LoVo (cell line): Measurements from ENCODE around the gene XIRP2.
"Not testable (repeated sequence)": the region's sequence is repeated elsewhere in the genome, so short reads cannot be mapped to it uniquely, and the experiment has no call there.

Source experiments
- DNase-seq: peaks from one replicate; pipeline ENCODE4 v3.0.0-alpha.2; 2016; ENCODE audit warnings: low spot score

Gene XIRP2

GRCh38 chr2:167198576-167198975, 310.3 kb downstream of the XIRP2 start:
- DNase-seq = no peak

GRCh38 chr2:167200019-167200418, 311.7 kb downstream of the XIRP2 start:
- DNase-seq = no peak

DNA sequence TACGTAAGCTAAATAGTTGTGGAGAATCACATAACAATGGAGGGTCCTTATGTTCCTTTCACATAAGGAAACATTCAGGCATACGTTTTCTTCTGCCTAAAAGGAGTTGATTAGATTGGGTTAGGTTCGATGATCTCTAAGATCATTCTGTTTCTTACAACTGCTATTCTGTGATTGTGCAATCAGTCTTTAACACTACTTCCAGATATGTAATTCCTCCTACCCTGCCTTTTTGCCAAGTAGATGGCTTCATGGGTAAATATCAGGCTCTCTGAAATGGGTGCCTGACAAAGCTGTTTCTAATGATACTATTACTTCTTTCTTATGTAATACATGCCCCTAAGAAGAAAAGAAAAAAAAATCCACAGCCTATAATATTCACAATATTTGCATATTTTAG, 321.5 kb downstream of the XIRP2 start:
- DNase-seq = no peak

GRCh38 chr2:167212014-167212648, 323.9 kb downstream of the XIRP2 start:
- DNase-seq = peak; percentile 19

DNA sequence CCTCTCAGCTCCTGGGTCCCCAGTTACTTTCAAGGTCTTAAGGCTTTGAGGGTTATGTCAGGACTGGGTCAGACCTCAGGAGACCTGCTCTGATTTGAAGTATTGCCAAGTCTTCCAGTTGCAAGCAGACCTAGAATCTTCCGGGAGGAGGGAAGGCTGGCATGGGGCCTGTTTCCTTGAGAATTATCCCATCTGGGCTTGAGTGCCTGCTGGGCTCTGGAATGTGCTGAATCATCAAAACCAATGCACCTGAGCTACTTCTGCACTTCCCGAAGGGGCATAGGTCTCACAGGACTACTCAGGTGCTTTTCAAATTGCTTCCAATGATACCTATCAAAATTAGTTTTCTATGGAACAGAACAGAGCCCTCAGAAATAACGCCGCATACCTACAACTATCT, 327.3 kb downstream of the XIRP2 start:
- no peak for DNase-seq

GRCh38 chr2:167237478-167237877, 349.2 kb downstream of the XIRP2 start:
- DNase-seq = no peak

DNA sequence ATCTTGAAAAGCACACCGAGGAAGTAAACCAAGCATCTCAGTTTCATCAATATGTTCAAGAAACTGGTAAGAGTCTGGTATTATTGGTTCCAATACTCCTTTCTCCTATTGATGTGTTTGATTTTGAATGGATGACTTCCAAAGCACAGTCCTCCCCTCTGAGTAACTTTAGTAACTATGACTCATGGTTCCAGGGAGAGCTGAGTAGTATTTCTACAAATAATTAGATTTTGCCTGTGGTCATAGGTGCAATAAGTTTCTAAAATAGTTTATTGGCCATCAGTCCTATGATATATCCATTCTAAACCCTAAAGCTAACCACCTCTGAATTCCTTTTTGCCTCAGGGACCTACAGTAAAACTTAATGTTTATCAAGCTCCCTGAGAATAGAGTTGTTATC, 352.4 kb downstream of the XIRP2 start:
- DNase-seq = no peak

DNA sequence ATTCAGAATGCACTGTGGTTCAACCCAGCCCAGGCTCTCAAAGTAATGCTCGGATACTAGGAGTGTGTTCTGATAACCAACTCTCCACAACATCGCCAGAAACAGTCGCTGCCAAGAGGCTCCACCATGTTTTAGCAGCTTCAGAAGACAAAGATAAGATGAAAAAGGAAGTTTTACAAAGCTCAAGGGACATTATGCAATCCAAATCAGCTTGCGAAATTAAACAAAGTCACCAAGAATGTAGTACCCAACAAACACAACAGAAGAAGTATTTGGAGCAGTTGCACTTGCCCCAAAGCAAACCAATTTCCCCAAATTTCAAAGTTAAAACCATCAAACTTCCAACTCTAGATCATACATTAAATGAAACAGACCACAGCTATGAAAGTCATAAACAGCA, 360.9 kb downstream of the XIRP2 start:
- no peak for DNase-seq

DNA sequence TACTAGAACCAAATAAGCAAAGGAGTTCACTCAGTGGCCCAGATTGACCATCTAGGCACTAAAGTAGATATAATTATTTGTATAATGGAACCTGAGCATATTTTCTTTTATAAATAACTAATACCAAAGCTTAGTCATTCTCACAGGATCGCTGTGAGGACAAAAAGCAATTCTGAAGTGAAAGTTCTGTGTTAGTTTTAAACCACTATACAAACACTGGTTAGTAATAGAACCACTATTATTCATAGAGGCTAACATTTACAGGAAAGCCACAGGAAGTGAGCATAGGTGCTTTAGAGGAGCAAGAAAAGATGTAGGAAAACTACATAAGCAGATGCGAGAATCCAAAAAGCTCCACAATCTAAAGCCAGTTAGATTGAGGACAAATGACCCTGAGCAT, 364.7 kb downstream of the XIRP2 start:
- DNase-seq = no peak

- no peak for DNase-seq
Measured at GRCh38 chr2:167254721-167255120, 366.4 kb downstream of the XIRP2 start.

DNA sequence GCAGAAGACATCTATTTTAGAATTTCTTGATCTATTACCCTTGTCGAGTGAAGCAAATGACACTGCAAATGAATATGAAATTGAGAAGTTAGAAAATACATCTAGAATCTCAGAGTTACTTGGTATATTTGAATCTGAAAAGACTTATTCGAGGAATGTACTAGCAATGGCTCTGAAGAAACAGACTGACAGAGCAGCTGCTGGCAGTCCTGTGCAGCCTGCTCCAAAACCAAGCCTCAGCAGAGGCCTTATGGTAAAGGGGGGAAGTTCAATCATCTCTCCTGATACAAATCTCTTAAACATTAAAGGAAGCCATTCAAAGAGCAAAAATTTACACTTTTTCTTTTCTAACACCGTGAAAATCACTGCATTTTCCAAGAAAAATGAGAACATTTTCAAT, 370.4 kb downstream of the XIRP2 start:
- no peak for DNase-seq

DNA sequence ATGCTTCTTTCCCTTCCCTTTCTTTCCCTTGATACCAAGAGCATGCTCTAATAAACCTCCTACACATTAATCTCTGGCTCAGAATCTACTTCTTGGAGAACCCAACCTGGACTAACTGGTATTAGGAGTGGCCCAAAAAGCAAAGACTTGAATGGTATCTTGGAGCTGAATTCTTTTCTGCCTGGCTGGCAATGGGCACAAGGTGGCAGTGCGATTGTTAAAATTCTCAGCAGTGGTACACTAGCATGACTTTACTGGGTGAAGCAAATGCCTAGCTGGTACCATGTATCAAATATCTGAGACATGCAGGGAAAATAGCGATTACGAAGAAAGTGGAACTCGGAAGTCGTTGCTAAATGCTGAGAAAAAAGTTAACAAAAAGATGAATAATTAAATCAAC, 376.1 kb downstream of the XIRP2 start:
- peak; percentile 7 for DNase-seq

GRCh38 chr2:167265004-167265403, 376.7 kb downstream of the XIRP2 start:
- DNase-seq = no peak

GRCh38 chr2:167265722-167266121, 377.4 kb downstream of the XIRP2 start:
- no peak for DNase-seq

DNA sequence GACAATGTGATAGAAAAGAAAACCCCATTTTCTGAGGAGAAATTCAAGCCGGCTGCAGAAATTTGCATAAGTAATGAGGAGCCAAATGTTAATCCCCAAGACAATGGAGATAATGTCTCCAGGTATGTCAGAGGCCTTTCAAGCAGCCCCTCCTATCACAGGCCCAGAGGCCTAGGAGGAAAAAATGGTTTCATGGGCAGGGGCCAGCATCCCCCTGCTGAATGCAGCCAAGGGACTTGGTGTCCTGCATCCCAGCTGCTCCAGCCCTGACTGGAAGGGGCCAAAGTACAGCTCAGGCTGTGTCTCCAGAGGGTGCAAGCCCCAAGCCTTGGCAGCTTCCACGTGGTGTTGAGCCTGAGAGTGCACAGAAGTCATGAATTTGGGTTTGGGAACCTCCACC, 380.0 kb downstream of the XIRP2 start:
- not testable (repeated sequence) for DNase-seq

- DNase-seq = no peak
Measured at GRCh38 chr2:167271932-167272331, 383.7 kb downstream of the XIRP2 start.

- DNase-seq = no peak
Measured at GRCh38 chr2:167275046-167275445, 386.8 kb downstream of the XIRP2 start.

DNA sequence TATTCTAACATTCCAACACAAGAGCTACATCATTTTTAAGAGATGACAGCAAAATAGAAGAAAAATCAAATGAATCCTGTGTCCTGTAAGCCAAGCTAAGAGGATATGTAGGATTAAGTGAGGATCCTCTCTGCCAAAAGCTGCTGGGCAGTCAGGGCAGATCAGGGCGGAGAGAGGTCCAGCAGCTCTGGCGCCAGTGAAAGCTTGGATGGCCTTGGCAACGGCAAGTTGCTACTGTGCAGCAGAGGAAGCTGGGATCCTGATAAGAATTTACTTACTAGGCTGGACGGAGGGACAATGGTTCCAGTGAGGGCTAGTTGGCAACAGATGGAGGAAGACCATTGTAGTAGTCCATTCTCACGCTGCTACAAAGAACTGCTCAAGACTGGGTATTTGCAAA, 391.5 kb downstream of the XIRP2 start:
- DNase-seq = no peak

GRCh38 chr2:167287212-167287611, 398.9 kb downstream of the XIRP2 start:
- no peak for DNase-seq

DNA sequence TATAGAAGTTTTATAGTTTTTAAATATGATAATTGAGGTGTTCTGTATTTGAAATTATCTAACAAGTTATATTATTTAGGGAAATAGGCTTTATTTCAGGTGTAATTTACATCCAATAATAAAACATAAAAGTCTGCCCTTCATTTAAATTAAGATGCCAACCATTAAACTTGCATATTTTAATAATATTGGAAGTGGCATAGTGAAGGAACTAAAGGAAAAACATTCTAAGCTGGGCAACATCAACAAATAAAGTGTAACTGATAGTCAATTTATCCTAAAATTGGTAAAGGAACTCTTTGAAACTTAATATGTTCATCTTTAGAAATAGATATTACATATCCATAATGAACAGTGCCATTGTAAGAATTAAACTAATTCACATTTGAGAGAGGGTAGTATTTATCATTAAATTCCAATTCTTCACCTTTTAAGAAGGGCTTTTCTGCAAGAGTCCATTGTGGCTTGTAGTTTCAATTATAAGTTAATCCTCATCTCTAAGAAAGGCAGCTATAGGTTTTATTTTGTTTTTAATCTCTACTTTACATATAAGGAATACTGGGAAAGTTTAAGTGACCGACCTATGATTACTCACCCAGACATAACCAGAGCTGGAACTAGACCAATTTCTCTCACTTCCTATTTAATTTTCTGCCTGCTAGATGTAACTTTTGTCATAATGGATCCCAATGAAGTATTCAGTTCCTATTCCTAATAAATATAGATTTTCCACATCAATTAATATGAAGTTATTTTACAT, 401.6 kb downstream of the XIRP2 start:
- DNase-seq = no peak

- peak; percentile 88 for DNase-seq
Measured at GRCh38 chr2:167292430-167293171, 404.3 kb downstream of the XIRP2 start, which contains the start of gene B3GALT1. B3GALT1 (plus strand) TSS chr2:167293001.

DNA sequence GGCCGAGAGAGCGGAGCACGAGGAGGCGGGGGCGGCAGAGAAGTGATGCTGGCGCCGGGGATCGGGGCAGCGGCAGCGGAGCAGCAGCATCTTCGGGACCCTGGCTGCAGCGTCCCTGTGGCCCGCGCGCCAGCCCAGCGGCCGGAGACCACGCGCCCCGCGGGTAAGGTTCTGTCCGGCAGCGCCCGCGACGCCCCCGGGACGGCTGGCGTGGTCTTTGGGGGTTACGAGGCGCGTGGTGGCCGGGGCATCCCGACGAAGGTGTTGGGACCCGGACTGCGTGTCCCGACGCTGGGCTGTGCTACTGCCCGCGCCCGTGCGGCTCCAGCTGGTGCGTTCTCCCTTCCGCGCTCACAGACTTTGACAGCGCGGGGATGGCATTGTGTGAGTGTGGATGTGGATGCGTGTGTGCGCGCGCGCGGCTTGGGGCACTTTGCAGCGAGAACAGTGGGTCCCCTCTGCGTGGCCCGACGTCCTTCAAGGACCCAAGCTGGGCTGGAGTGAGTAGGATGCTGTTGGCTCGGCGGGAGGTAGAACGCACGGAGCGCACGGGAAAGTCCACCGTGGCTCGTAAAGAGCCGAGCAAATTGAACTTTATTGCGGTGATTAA, 405.0 kb downstream of the XIRP2 start:
- DNase-seq = no peak
